T-helper 2 cell treated with Interferon-gamma antibody and Interleukin-4, amounts not matched to agents 5 μg/mL and 100 μg/mL, for 36 hours (primary cell): ENCODE measurements around the gene ACER3.
"Not testable (repeated sequence)": the region's sequence is repeated elsewhere in the genome, so short reads cannot be mapped to it uniquely, and the experiment has no call there.

Experiments
- DNase-seq: peaks from one replicate; pipeline ENCODE4 v3.0.0; 2021; ENCODE audit warnings: low spot score
- H3K27ac Mint-ChIP-seq: one replicate; pipeline ENCODE4 v1.8.0; 2021; ENCODE audit warnings: mild to moderate bottlenecking, mixed read lengths
- H3K27me3 Mint-ChIP-seq: one replicate; pipeline ENCODE4 v1.8.0; 2021; ENCODE audit warnings: low read depth, mixed read lengths
- H3K36me3 Mint-ChIP-seq: one replicate; pipeline ENCODE4 v1.8.0; 2021; ENCODE audit warnings: low read depth, mixed read lengths
- H3K4me1 Mint-ChIP-seq: one replicate; pipeline ENCODE4 v1.8.0; 2021; ENCODE audit warnings: low read depth, mixed read lengths
- H3K4me3 Mint-ChIP-seq: one replicate; pipeline ENCODE4 v1.8.0; 2022; ENCODE audit warnings: mild to moderate bottlenecking, moderate library complexity, mixed read lengths
- H3K9me3 Mint-ChIP-seq: one replicate; pipeline ENCODE4 v1.8.0; 2021; ENCODE audit warnings: mixed read lengths

The ACER3 gene

GRCh38 chr11:77040889-77041288 is 180.2 kb downstream of the ACER3 start:
- no peak overlapping the region for H3K27ac Mint-ChIP-seq
- peak overlapping the region; percentile 28 for H3K4me3 Mint-ChIP-seq
- peaks cover 47% of the 10 kb centered on the region for H3K27me3 Mint-ChIP-seq
- no peaks in the 10 kb centered on the region for H3K9me3 Mint-ChIP-seq
- no peaks in the 10 kb centered on the region for H3K36me3 Mint-ChIP-seq
- no peak for DNase-seq
- H3K4me1 Mint-ChIP-seq = peaks cover 6% of the 10 kb centered on the region

- peaks cover 46% of the 10 kb centered on the region for H3K27me3 Mint-ChIP-seq
- H3K4me3 Mint-ChIP-seq = no peak overlapping the region
- H3K27ac Mint-ChIP-seq = no peak overlapping the region
- DNase-seq = no peak
- H3K36me3 Mint-ChIP-seq = no peaks in the 10 kb centered on the region
- peaks cover 15% of the 10 kb centered on the region for H3K4me1 Mint-ChIP-seq
- H3K9me3 Mint-ChIP-seq = no peaks in the 10 kb centered on the region
Measured at GRCh38 chr11:77042111-77042726, 181.5 kb downstream of the ACER3 start.

- H3K4me3 Mint-ChIP-seq = no peak overlapping the region
- H3K27me3 Mint-ChIP-seq = peaks cover 30% of the 10 kb centered on the region
Measured at GRCh38 chr11:77044356-77044755, 183.6 kb downstream of the ACER3 start.

GRCh38 chr11:77044886-77045285 is 184.2 kb downstream of the ACER3 start:
- DNase-seq = no peak
- Mint-ChIP-seq H3K27me3 (peaks cover 30% of the 10 kb centered on the region), H3K4me3 (no peak overlapping the region), H3K9me3 (no peaks in the 10 kb centered on the region), H3K27ac (no peak overlapping the region), H3K36me3 (no peaks in the 10 kb centered on the region), H3K4me1 (peaks cover 12% of the 10 kb centered on the region)

More at GRCh38 chr11:77044356-77044755, 183.6 kb downstream of the ACER3 start:
- no peak for DNase-seq
- no peak overlapping the region for H3K27ac Mint-ChIP-seq
- H3K4me1 Mint-ChIP-seq = peaks cover 12% of the 10 kb centered on the region
- H3K36me3 Mint-ChIP-seq = no peaks in the 10 kb centered on the region
- no peaks in the 10 kb centered on the region for H3K9me3 Mint-ChIP-seq

- no peak overlapping the region for H3K4me3 Mint-ChIP-seq
- H3K9me3 Mint-ChIP-seq = no peaks in the 10 kb centered on the region
- H3K27ac Mint-ChIP-seq = no peak overlapping the region
- peak; percentile 47 for DNase-seq
- H3K36me3 Mint-ChIP-seq = no peaks in the 10 kb centered on the region
- H3K4me1 Mint-ChIP-seq = peaks cover 12% of the 10 kb centered on the region
- peaks cover 23% of the 10 kb centered on the region for H3K27me3 Mint-ChIP-seq
Measured at GRCh38 chr11:77046060-77046501, 185.4 kb downstream of the ACER3 start.

- H3K27ac Mint-ChIP-seq = peak overlapping the region; percentile 74
- H3K27me3 Mint-ChIP-seq = peaks cover 20% of the 10 kb centered on the region
- H3K9me3 Mint-ChIP-seq = no peaks in the 10 kb centered on the region
- peaks cover 12% of the 10 kb centered on the region for H3K4me1 Mint-ChIP-seq
- DNase-seq = peak; percentile 72
- no peaks in the 10 kb centered on the region for H3K36me3 Mint-ChIP-seq
- peak overlapping the region; percentile 68 for H3K4me3 Mint-ChIP-seq
Measured at GRCh38 chr11:77047007-77047927, 186.5 kb downstream of the ACER3 start.

GRCh38 chr11:77047928-77048446 is 187.3 kb downstream of the ACER3 start:
- Mint-ChIP-seq H3K4me1 (peaks cover 12% of the 10 kb centered on the region), H3K27me3 (peaks cover 19% of the 10 kb centered on the region)
- not testable (repeated sequence) for DNase-seq, H3K9me3 Mint-ChIP-seq, H3K36me3 Mint-ChIP-seq, H3K27ac Mint-ChIP-seq, H3K4me3 Mint-ChIP-seq

- peaks cover 12% of the 10 kb centered on the region for H3K4me1 Mint-ChIP-seq
- H3K9me3 Mint-ChIP-seq = no peaks in the 10 kb centered on the region
- no peak for DNase-seq
- no peak overlapping the region for H3K4me3 Mint-ChIP-seq
- no peak overlapping the region for H3K27ac Mint-ChIP-seq
- no peaks in the 10 kb centered on the region for H3K36me3 Mint-ChIP-seq
- peaks cover 18% of the 10 kb centered on the region for H3K27me3 Mint-ChIP-seq
Measured at GRCh38 chr11:77049026-77049425, 188.3 kb downstream of the ACER3 start.

- H3K9me3 Mint-ChIP-seq = peaks cover 9% of the 10 kb centered on the region
- no peaks in the 10 kb centered on the region for H3K36me3 Mint-ChIP-seq
- no peak overlapping the region for H3K4me3 Mint-ChIP-seq
- peaks cover 2% of the 10 kb centered on the region for H3K27me3 Mint-ChIP-seq
- H3K4me1 Mint-ChIP-seq = peaks cover 6% of the 10 kb centered on the region
- DNase-seq = no peak
- H3K27ac Mint-ChIP-seq = no peak overlapping the region
Measured at GRCh38 chr11:77051511-77051910, 190.8 kb downstream of the ACER3 start.

GRCh38 chr11:77052518-77052917 is 191.8 kb downstream of the ACER3 start:
- H3K27me3 Mint-ChIP-seq = no peaks in the 10 kb centered on the region
- H3K27ac Mint-ChIP-seq = no peak overlapping the region
- H3K4me3 Mint-ChIP-seq = no peak overlapping the region
- peaks cover 13% of the 10 kb centered on the region for H3K9me3 Mint-ChIP-seq
- DNase-seq = no peak
- no peaks in the 10 kb centered on the region for H3K36me3 Mint-ChIP-seq
- no peaks in the 10 kb centered on the region for H3K4me1 Mint-ChIP-seq

GRCh38 chr11:77053217-77054015 is 192.7 kb downstream of the ACER3 start:
- Mint-ChIP-seq H3K27me3 (no peaks in the 10 kb centered on the region), H3K4me1 (no peaks in the 10 kb centered on the region), H3K4me3 (no peak overlapping the region), H3K27ac (no peak overlapping the region), H3K36me3 (no peaks in the 10 kb centered on the region), H3K9me3 (peaks cover 13% of the 10 kb centered on the region)
- no peak for DNase-seq

- Mint-ChIP-seq H3K9me3 (peaks cover 13% of the 10 kb centered on the region), H3K4me3 (no peak overlapping the region), H3K27ac (no peak overlapping the region), H3K36me3 (no peaks in the 10 kb centered on the region), H3K27me3 (no peaks in the 10 kb centered on the region), H3K4me1 (no peaks in the 10 kb centered on the region)
- DNase-seq = no peak
Measured at GRCh38 chr11:77054084-77054483, 193.4 kb downstream of the ACER3 start.

GRCh38 chr11:77055101-77055561 is 194.4 kb downstream of the ACER3 start:
- Mint-ChIP-seq H3K27me3 (no peaks in the 10 kb centered on the region), H3K4me3 (no peak overlapping the region), H3K36me3 (no peaks in the 10 kb centered on the region), H3K9me3 (peaks cover 13% of the 10 kb centered on the region), H3K27ac (no peak overlapping the region), H3K4me1 (no peaks in the 10 kb centered on the region)
- DNase-seq = no peak
